HEK293T (cell line): ENCODE data around the gene KRR1.
A peak's percentile ranks its signal among the peaks of the same experiment; 100 is the strongest.

Experiments used
- CTCF ChIA-PET: fragments of 350-600 bp; formaldehyde crosslinking; extraction: SDS; loops from one replicate; lab custom pipeline; 2021; ENCODE audit warnings: antibody characterized with exemption, inconsistent platforms; lab: Yijun Ruan, JAX
- POLR2A ChIA-PET: fragments of 350-600 bp; formaldehyde crosslinking; extraction: SDS; loops from one replicate; lab custom pipeline; 2020; ENCODE audit warnings: antibody characterized with exemption, inconsistent platforms; lab: Yijun Ruan, JAX
- DNase-seq: peaks from one replicate; pipeline ENCODE4 v3.0.0; 2012; ENCODE audit warnings: mixed read lengths; ENCODE audit errors: extremely low spot score
- ARNT ChIP-seq: fragments of 450-650 bp; IDR thresholded peaks from 2 replicates; pipeline ENCODE4 v1.6.1; 2017; ENCODE audit warnings: mild to moderate bottlenecking
- BHLHE40 ChIP-seq: fragments of 450-650 bp; IDR thresholded peaks from 2 replicates; pipeline ENCODE4 v1.6.1; 2016; ENCODE audit warnings: mild to moderate bottlenecking, moderate library complexity, borderline replicate concordance
- CTBP1 ChIP-seq: fragments of 450-650 bp; IDR thresholded peaks from 2 replicates; pipeline ENCODE4 v1.6.1; 2016; ENCODE audit warnings: borderline replicate concordance
- ELF4 ChIP-seq: fragments of 450-650 bp; IDR thresholded peaks from 2 replicates; pipeline ENCODE4 v1.6.1; 2017; ENCODE audit warnings: antibody characterized with exemption
- FOXA1 ChIP-seq: fragments of 450-650 bp; IDR thresholded peaks from 2 replicates; pipeline ENCODE4 v1.6.1; 2016; ENCODE audit warnings: mild to moderate bottlenecking
- FOXK2 ChIP-seq: fragments of 450-650 bp; IDR thresholded peaks from 2 replicates; pipeline ENCODE4 v1.6.1; 2016; ENCODE audit warnings: mild to moderate bottlenecking
- FOXM1 ChIP-seq: fragments of 450-650 bp; IDR thresholded peaks from 2 replicates; pipeline ENCODE4 v1.6.1; 2017; ENCODE audit warnings: mild to moderate bottlenecking, borderline replicate concordance
- HDGF ChIP-seq: fragments of 450-650 bp; IDR thresholded peaks from 2 replicates; pipeline ENCODE4 v1.6.1; 2017; ENCODE audit warnings: antibody characterized with exemption, borderline replicate concordance
- L3MBTL2 ChIP-seq: fragments of 450-650 bp; conservative IDR thresholded peaks from 2 replicates; pipeline ENCODE4 v1.6.1; 2016; ENCODE audit warnings: mild to moderate bottlenecking
- LEF1 ChIP-seq: fragments of 450-650 bp; IDR thresholded peaks from 2 replicates; pipeline ENCODE4 v1.6.1; 2017; ENCODE audit warnings: mild to moderate bottlenecking, borderline replicate concordance
- NFRKB ChIP-seq: fragments of 450-650 bp; IDR thresholded peaks from 2 replicates; pipeline ENCODE4 v1.6.1; 2016; ENCODE audit warnings: mild to moderate bottlenecking, moderate library complexity
- PKNOX1 ChIP-seq: fragments of 450-650 bp; IDR thresholded peaks from 2 replicates; pipeline ENCODE4 v1.6.1; 2016
- SP1 ChIP-seq: fragments of 450-650 bp; IDR thresholded peaks from 2 replicates; pipeline ENCODE4 v1.6.1; 2017
- SUZ12 ChIP-seq: fragments of 450-650 bp; IDR thresholded peaks from 2 replicates; pipeline ENCODE4 v1.6.1; 2016; ENCODE audit warnings: mild to moderate bottlenecking
- TARDBP ChIP-seq: fragments of 450-650 bp; IDR thresholded peaks from 2 replicates; pipeline ENCODE4 v1.6.1; 2016
- ZNF384 ChIP-seq: fragments of 450-650 bp; IDR thresholded peaks from 2 replicates; pipeline ENCODE4 v1.6.1; 2016

Gene KRR1

DNA sequence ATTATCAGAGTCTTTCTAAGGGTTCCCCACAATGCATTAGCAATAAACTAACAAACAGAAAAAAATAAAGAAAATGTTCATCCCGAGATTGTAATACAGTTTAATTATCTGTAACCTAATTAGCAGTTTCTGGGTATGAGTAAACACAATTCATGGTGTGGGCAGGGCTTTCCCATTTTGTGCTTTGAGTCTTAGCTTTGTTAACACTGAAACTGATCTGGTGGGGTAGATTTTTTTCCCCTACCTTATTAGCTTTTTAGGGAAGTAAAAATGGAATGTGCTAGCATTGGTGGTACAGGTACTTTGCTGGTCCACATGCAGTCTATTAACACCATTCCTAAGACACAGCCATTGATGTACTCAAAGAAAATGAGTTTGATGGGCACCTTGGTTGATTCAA is 18.4 kb upstream of the KRR1 start:
- ChIA-PET POLR2A (no interaction called here), CTCF (no interaction called here)
- no peak for TF ChIP-seq BHLHE40
- no peak for TF ChIP-seq SUZ12
- TF ChIP-seq ARNT: no peak
- TF ChIP-seq FOXA1: no peak
- no peak for TF ChIP-seq ELF4
- TF ChIP-seq NFRKB: no peak
- TF ChIP-seq SP1: no peak
- no peak for TF ChIP-seq FOXK2
- TF ChIP-seq PKNOX1: no peak
- no peak for TF ChIP-seq TARDBP
- TF ChIP-seq CTBP1: no peak
- no peak for TF ChIP-seq HDGF
- no peak for TF ChIP-seq L3MBTL2
- no peak for TF ChIP-seq ZNF384
- no peak for TF ChIP-seq LEF1
- TF ChIP-seq FOXM1: no peak
- no peak for DNase-seq

GRCh38 chr12:75529316-75529715 is 17.9 kb upstream of the KRR1 start:
- CTCF ChIA-PET: no interaction called here
- no peak for TF ChIP-seq ELF4
- TF ChIP-seq FOXK2: no peak
- no peak for TF ChIP-seq BHLHE40
- TF ChIP-seq NFRKB: no peak
- TF ChIP-seq SUZ12: no peak
- no peak for TF ChIP-seq LEF1
- TF ChIP-seq L3MBTL2: no peak
- no peak for TF ChIP-seq CTBP1
- TF ChIP-seq ARNT: no peak
- no peak for TF ChIP-seq SP1
- no peak for TF ChIP-seq PKNOX1
- no peak for DNase-seq
- POLR2A ChIA-PET: no interaction called here

- no peak for DNase-seq
Observed at GRCh38 chr12:75528692-75529091, 17.3 kb upstream of the KRR1 start.

DNA sequence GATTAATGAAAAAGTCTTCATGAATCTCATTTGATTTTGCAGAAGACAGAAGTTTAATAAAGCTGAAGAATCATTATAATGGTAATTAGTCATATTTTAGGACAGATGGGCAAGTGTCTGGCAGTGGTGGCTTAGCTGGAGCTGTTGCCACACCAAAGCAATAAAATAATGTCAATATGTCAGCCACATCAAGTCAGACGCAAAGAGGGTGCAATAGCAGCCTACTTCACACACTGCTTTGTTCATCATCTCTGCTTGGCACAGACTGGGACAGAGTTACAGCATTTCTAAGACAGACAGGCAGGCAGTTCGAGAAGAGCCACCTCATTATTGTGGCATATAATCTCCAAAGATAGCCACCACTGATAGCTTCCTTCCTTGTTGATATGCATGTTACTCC is 16.9 kb upstream of the KRR1 start:
- ChIA-PET CTCF (interaction anchor here (1.3 to 3.0 kb wide), 2 partner anchors 17 to 504 kb away, joined by 4 to 7 read pairs; partner anchors contain the start of genes KRR1 and PHLDA1), POLR2A (no interaction called here)
- no peak for TF ChIP-seq BHLHE40
- TF ChIP-seq ZNF384: no peak
- TF ChIP-seq FOXK2: no peak
- TF ChIP-seq FOXA1: no peak
- TF ChIP-seq HDGF: no peak
- no peak for TF ChIP-seq ARNT
- TF ChIP-seq LEF1: no peak
- no peak for TF ChIP-seq NFRKB
- no peak for TF ChIP-seq TARDBP
- no peak for TF ChIP-seq ELF4
- no peak for TF ChIP-seq PKNOX1
- TF ChIP-seq SP1: no peak
- no peak for TF ChIP-seq SUZ12
- no peak for DNase-seq

More at GRCh38 chr12:75528692-75529091, 17.3 kb upstream of the KRR1 start:
- ChIA-PET CTCF (no interaction called here), POLR2A (no interaction called here)
- TF ChIP-seq ARNT: no peak
- TF ChIP-seq BHLHE40: no peak
- no peak for TF ChIP-seq FOXM1
- no peak for TF ChIP-seq ELF4

- POLR2A ChIA-PET: no interaction called here
- peak; percentile 44 for DNase-seq
- CTCF ChIA-PET: interaction anchor here (0.7 to 3.0 kb wide), 6 partner anchors 9 to 837 kb away, joined by 3 to 7 read pairs (median 4); partner anchors contain the start of genes KRR1 and PHLDA1
- TF ChIP-seq PKNOX1 (no peak), CTBP1 (no peak), FOXA1 (no peak), ELF4 (no peak), FOXK2 (no peak), TARDBP (no peak), NFRKB (no peak), ARNT (no peak), LEF1 (no peak), ZNF384 (no peak), L3MBTL2 (no peak), SP1 (no peak), HDGF (no peak), FOXM1 (no peak), BHLHE40 (no peak), SUZ12 (no peak)
Observed at GRCh38 chr12:75526655-75527511, 15.5 kb upstream of the KRR1 start.
